Adrenal gland (tissue), 5 donors: ENCODE measurements around the gene IARS2.

Experiments
- POLR2A ChIP-seq, 2 donors: fragments of 450-650 bp; IDR thresholded peaks; one replicate each; pipeline ENCODE4 v1.6.1; 2017; ENCODE audit warnings: antibody characterized with exemption in 2 of 2, mild to moderate bottlenecking in 2 of 2, moderate library complexity in 1 of 2
- TF ChIP-seq, protein P1 (sequence below), 6 experiments: fragments of 450-650 bp in 4 of 6; fragments of 200-600 bp in 2 of 6; sonication (generic) in 1 of 6; IDR thresholded peaks; 1 replicate in 5 of 6; 2 replicates in 1 of 6; pipeline versions ENCODE4 v1.5.1 to v1.8.0; 2016 to 2021; ENCODE audit warnings: antibody characterized with exemption in 6 of 6, mild to moderate bottlenecking in 2 of 6, moderate library complexity in 1 of 6
- donor health status: DM: no; HTN: no; CAD: no.

DNA sequence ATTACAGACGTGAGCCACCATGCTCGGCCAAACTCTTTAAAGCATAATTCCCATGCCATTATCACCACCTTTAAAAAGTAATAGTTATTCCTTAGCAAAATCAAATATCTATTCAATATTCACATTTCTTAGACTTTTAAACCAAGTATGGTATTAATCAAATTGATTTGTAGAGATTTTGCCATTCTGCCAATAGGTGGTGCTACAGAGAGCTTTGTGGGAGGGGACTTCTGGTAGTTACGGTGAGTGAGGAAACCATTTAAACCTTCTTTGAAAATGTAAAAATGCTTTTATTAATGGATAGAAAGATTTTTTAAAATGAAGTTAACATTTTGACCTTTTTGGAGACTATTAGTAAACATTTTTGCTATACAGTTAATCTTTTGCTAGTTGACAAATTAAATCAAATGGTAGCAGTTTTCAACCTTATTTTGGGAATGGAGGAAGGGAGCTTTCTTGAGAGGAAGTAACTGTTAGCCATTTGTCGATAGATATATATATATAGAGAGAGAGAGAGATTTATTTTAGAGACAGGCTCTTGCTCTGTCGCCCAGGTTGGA lies 19.3 kb downstream of the IARS2 start:
- no peak for TF ChIP-seq POLR2A (IDR thresholded peaks at IDR 0.05)
- TF ChIP-seq, protein P1, sequence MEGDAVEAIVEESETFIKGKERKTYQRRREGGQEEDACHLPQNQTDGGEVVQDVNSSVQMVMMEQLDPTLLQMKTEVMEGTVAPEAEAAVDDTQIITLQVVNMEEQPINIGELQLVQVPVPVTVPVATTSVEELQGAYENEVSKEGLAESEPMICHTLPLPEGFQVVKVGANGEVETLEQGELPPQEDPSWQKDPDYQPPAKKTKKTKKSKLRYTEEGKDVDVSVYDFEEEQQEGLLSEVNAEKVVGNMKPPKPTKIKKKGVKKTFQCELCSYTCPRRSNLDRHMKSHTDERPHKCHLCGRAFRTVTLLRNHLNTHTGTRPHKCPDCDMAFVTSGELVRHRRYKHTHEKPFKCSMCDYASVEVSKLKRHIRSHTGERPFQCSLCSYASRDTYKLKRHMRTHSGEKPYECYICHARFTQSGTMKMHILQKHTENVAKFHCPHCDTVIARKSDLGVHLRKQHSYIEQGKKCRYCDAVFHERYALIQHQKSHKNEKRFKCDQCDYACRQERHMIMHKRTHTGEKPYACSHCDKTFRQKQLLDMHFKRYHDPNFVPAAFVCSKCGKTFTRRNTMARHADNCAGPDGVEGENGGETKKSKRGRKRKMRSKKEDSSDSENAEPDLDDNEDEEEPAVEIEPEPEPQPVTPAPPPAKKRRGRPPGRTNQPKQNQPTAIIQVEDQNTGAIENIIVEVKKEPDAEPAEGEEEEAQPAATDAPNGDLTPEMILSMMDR (IDR thresholded peaks at IDR 0.05): peak in 5 of 6 experiments; percentile 28 to 48 (median 35)
